ENCODE measurements around the gene TTLL10.

DNA sequence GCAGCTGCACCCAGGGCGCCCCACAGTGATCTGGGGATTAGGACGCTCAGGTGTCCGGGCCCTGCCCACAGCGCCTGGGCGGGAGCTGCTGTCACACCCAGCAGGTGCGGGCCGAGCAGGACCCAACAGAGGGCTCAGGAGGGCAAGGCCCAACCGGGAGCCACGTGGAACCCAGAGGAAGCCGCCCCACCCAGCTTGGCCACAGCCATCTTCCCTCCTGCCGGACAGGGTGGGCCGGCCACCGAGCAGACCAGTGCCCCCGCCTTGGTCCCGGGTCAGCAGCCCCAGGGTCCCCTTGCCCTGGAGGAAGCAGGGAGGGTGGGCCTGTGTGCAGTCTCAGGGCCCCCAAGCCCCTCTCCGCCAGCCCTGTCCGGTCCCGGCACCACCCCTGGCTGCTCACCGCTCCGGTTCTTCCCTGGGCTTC is 6.3 kb upstream of the TTLL10 start:
- TF ChIP-seq POLR2A (IDR thresholded peaks at IDR 0.05; ENCODE audit: extremely low read depth, insufficient read length), result no peak
- TF ChIP-seq CTCF (IDR thresholded peaks at IDR 0.05; ENCODE audit: low read depth, low read length), result no peak
